ENCODE data around the gene DOCK9.

The DOCK9 gene

GRCh38 chr13:98879957-98880356 is 97.9 kb downstream of the DOCK9 start:
- in situ Hi-C loops (cut with MboI; ENCODE audit: low sequenced_read_pairs, unreplicated experiment), result no loop called here
- no peak for DNase-seq (ENCODE audit: low spot score)
- TF ChIP-seq CTCF (IDR thresholded peaks at IDR 0.05; ENCODE audit: borderline replicate concordance, control extremely low read depth, extremely low read depth, insufficient read depth, missing control alignments), result no peak

GRCh38 chr13:98879127-98879520 is 98.7 kb downstream of the DOCK9 start:
- no peak for TF ChIP-seq CTCF (IDR thresholded peaks at IDR 0.05; ENCODE audit: borderline replicate concordance, control extremely low read depth, extremely low read depth, insufficient read depth, missing control alignments)

GRCh38 chr13:98878486-98879126 is 99.3 kb downstream of the DOCK9 start:
- TF ChIP-seq CTCF (IDR thresholded peaks at IDR 0.05; ENCODE audit: borderline replicate concordance, control extremely low read depth, extremely low read depth, insufficient read depth, missing control alignments), result no peak
- in situ Hi-C loops (cut with MboI; ENCODE audit: low sequenced_read_pairs, unreplicated experiment), result no loop called here

More at GRCh38 chr13:98879127-98879520, 98.7 kb downstream of the DOCK9 start:
- in situ Hi-C loops (cut with MboI; ENCODE audit: low sequenced_read_pairs, unreplicated experiment), result no loop called here
- DNase-seq (ENCODE audit: low spot score), result no peak

GRCh38 chr13:98877936-98878335 is 99.9 kb downstream of the DOCK9 start:
- TF ChIP-seq CTCF (IDR thresholded peaks at IDR 0.05; ENCODE audit: borderline replicate concordance, control extremely low read depth, extremely low read depth, insufficient read depth, missing control alignments), result no peak
- in situ Hi-C loops (cut with MboI; ENCODE audit: low sequenced_read_pairs, unreplicated experiment), result no loop called here
- no peak for DNase-seq (ENCODE audit: low spot score)

More at GRCh38 chr13:98878486-98879126, 99.3 kb downstream of the DOCK9 start:
- DNase-seq (ENCODE audit: low spot score), result no peak

GRCh38 chr13:98877466-98877865 is 100.4 kb downstream of the DOCK9 start:
- no peak for DNase-seq (ENCODE audit: low spot score)
- in situ Hi-C loops (cut with MboI; ENCODE audit: low sequenced_read_pairs, unreplicated experiment), result no loop called here
- TF ChIP-seq CTCF (IDR thresholded peaks at IDR 0.05; ENCODE audit: borderline replicate concordance, control extremely low read depth, extremely low read depth, insufficient read depth, missing control alignments), result no peak

- in situ Hi-C loops (cut with MboI; ENCODE audit: low sequenced_read_pairs, unreplicated experiment), result no loop called here
- no peak for TF ChIP-seq CTCF (IDR thresholded peaks at IDR 0.05; ENCODE audit: borderline replicate concordance, control extremely low read depth, extremely low read depth, insufficient read depth, missing control alignments)
- DNase-seq (ENCODE audit: low spot score), result peak; percentile 52
Observed at GRCh38 chr13:98875146-98875729, 102.6 kb downstream of the DOCK9 start.
